MV-4-11 (cell line): Measurements from ENCODE around the gene DCANP1.

ENCODE experiments used
- DNase-seq: peaks from one replicate; lab custom pipeline; 2025; lab: John Stamatoyannopoulos, UW

Gene DCANP1

GRCh38 chr5:135441350-135441831, 5.8 kb downstream of the DCANP1 start:
- peak; percentile 75 for DNase-seq

DNA sequence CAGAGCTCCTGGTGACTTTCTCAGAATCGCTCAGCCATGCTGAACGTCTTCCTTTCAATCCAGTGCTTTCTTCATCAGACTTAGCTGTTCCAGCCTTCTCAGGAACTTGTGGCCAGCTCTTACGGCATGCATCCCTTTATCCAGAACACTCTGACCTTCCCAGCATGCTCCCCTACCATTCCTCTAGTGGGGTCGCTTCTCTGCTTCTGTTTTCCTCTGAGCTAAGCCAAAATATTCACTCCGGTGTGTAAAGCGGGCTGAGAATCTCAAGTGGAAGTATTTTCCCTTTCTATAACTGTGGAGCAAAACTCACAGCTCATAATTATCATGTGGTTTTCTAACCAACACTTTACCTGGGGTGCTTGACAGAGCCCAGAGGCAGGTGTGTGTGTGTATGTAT, 6.2 kb downstream of the DCANP1 start:
- no peak for DNase-seq

DNA sequence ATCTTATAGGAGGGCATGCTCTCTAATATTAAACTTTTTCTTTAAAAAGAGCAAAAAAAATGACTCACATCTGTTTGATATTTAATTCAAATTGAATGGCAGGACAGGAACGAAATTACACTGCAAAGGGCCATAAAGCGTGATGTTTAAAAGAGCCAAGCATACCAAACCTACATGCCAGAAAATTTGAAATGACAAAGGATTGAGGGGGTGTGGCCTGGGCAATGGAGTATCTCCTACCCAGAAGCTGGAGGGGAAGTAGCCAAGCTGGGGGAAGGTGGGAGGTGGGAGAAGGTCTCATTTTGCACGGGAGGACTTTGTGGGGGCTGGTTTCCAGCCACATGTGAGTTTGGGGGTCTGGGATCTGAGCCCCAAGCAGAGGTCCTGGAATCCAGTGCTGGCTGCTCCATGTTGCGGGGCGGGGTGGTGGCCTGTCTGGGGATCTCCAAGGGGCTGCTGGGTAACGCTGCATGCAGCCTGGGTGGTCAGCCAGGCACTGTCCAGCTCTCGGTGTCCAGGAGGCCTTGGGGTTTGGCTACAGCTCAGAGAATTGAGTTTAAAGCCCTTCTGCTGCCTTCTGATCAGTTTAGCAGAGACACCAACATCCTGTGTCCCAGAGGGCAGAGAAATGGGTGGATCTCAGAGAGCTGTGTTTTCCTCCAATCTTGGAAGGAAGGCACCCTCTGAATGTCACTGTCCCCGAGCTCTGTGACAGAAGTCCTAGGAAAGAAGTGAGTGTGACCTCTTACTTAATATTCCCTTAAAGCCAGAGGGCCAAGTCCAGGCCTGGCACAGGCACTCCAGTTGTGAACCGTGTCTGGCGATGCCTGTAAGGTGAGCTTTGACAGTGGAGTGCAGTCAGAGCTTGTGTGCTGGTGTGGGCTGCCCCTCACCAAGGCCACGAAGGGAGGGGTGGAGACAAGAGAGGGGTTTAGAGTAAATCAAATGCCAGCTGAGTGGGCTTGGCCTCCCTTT, 7.6 kb downstream of the DCANP1 start:
- no peak for DNase-seq

GRCh38 chr5:135438636-135439221, 8.4 kb downstream of the DCANP1 start:
- peak; percentile 16 for DNase-seq

- peak; percentile 81 for DNase-seq
Observed at GRCh38 chr5:135437796-135438560, 9.2 kb downstream of the DCANP1 start.

GRCh38 chr5:135437422-135437795, 9.7 kb downstream of the DCANP1 start:
- peak; percentile 98 for DNase-seq

DNA sequence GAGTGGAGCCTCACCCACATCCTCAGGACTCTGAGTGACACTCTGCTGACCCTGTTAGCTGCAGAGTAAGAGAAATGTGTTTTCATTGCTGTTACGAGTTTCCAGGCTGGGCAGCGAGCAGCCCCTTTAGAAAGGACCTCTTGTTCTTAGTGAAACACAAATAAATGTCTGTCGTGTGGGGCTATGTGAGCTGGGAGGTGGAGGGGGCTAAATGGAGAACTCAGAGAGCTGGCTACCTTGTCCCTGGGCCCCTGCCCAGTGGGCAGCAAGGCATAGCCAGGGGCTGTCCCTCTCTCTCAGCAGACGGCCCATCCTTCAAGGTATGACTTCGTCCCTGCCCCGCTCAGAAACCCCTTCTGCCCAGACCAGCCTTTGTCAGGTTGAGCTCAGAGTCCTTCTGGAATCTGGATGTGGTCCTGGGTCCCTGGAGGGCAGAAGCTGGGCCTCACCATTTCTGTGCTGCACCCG, 10.2 kb downstream of the DCANP1 start:
- no peak for DNase-seq

- no peak for DNase-seq
Observed at GRCh38 chr5:135435467-135436330, 11.4 kb downstream of the DCANP1 start.

GRCh38 chr5:135434591-135435466, 12.3 kb downstream of the DCANP1 start:
- no peak for DNase-seq

GRCh38 chr5:135433681-135434426, 13.3 kb downstream of the DCANP1 start:
- peak; percentile 90 for DNase-seq

- no peak for DNase-seq
Observed at GRCh38 chr5:135432113-135432512, 15.0 kb downstream of the DCANP1 start.

DNA sequence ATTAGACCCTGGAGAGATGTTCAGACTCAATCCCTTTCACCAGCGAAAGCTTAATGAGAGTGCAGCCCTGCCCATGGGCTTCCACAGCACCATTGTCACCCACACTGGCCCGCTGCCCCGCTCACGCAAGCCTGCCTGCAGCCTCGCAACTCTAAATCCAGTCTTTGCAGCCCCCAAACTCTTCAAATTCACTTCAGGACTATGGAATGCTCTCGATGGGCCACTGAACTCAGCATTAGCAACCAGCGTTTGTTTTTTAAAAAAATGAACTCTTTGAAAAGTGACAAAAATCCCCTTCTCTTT, 17.1 kb downstream of the DCANP1 start:
- DNase-seq: no peak

DNA sequence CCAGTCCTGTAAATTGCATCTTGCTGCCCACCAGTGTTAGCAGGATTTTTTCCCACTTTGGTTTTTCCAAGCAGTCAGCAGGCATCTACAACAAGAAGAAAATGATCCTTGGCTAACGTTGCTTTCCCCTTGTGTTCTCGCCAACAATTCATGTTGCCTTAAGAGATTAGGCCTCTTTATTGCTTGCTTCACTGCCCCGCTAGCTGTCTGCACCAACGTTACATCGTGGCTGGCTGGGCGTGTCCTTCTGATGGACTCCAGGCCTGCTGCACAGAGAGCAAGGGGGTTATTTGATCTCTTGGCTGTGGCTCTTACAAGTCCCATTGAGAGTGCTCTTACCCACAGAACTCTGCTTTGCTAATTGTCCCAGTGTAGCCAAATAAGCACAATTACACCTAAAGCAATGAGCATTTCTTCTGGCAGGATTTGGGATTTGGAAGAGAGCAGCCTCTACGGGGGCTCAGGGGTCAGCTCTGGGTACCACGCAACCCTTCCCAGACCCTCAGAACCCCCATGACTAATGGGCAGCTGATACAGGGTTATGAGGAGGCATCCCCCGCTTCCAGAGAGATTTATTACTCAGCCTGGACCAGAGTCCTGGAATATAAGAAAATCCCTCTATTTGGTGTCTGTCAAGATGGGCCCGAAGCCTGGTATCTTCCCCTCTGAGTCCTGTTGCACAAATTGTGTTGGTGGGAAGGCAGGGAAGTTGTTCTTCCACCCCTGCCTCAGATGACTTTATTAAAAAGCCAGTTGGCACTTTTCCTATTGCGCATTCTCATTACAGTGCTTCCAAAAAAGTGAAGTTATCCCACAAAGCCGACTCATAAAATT, 17.6 kb downstream of the DCANP1 start:
- DNase-seq: peak; percentile 66

DNA sequence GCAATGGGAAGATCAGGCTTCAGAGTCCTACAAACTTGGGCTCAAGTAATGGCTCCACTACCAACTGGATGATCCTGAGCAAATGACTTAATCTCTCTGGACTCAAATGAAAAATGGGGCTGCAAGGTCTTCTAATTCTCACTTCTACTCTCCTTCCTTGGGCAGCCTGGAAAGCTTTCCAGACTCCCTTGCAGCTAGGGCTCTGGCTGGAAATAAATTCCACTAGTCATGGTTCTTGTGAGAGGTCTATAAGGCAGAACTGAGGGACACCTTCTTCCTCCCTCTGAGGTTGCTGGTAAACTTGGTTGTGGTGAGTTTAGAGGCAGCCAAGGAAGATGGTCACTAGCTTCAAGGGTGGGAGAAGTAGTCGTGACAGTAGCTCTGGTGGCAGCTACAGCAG, 18.6 kb downstream of the DCANP1 start:
- peak; percentile 55 for DNase-seq

- DNase-seq: peak; percentile 77
Observed at GRCh38 chr5:135426102-135427082, 20.8 kb downstream of the DCANP1 start.

GRCh38 chr5:135425641-135426040, 21.5 kb downstream of the DCANP1 start:
- peak; percentile 92 for DNase-seq

DNA sequence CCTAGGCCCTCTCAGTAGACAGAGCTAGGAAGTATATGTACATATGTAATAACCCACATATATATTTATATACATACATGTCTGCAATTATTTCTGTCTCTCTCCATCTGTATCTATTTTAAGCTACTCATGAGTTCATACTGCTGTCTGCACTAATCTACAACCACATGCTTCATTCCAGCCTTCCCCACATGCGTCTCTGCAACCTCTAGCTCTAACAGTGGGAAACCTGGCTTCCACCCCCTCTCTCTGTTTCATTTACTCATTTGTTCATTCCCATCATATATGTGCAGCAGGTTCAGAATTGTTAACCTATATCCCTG, 23.3 kb downstream of the DCANP1 start:
- peak; percentile 84 for DNase-seq
